ENCODE results near the gene STIP1. TPM values are rescaled to one million over a fixed set of nuclear protein-coding genes. Genes with fewer than 3 reads are reported as not detected.

Gene STIP1
- total RNA-seq, 1 experiment from 2014 or later, result 299 TPM

- Histone ChIP-seq H3K36me3 (ENCODE audit: low read depth) (peaks cover 67% of the 10 kb centered on the region), H3K27ac (no peak overlapping the region), H3K27me3 (ENCODE audit: insufficient read depth, low read depth) (no peaks in the 10 kb centered on the region), H4K20me1 (ENCODE audit: insufficient read depth) (peaks cover 25% of the 10 kb centered on the region), H3K79me2 (ENCODE audit: low read depth) (peaks cover 24% of the 10 kb centered on the region), H3K9me3 (ENCODE audit: insufficient read depth, low read depth) (no peaks in the 10 kb centered on the region), H3K9me2 (ENCODE audit: insufficient read depth) (no peaks in the 10 kb centered on the region), H2AFZ (no peak overlapping the region), H3K4me3 (no peak overlapping the region), H3K4me2 (no peak overlapping the region), H3K4me1 (replicated peaks; ENCODE audit: insufficient read depth) (no peaks in the 10 kb centered on the region), H3F3A (ENCODE audit: insufficient read depth, low read depth) (peaks cover 84% of the 10 kb centered on the region)
- intact Hi-C loops (cut with micrococcal nuclease; ENCODE audit: unreplicated experiment), result no loop called here
- TF ChIP-seq EZH2 (IDR thresholded peaks at IDR 0.05; ENCODE audit: low read depth) (no peak), CTCF (conservative IDR thresholded peaks at IDR 0.05) (no peak)
- CTCF ChIA-PET, result no interaction called here
- POLR2A ChIA-PET (ENCODE audit: unreplicated experiment), result no interaction called here
- no TSS peak for BruUV-seq (replicated peaks)
- DNase-seq, result no peak
Observed at GRCh38 chr11:64196626-64197025, 10.7 kb downstream of the STIP1 start.

- H3K79me2 ChIP-seq (ENCODE audit: low read depth), result peaks cover 24% of the 10 kb centered on the region
- peaks cover 61% of the 10 kb centered on the region for H3K36me3 ChIP-seq (ENCODE audit: low read depth)
- POLR2A ChIA-PET (ENCODE audit: unreplicated experiment), result no interaction called here
- intact Hi-C loops (cut with micrococcal nuclease; ENCODE audit: unreplicated experiment), result no loop called here
- H3K27ac ChIP-seq, result no peak overlapping the region
- no peak overlapping the region for H3K4me3 ChIP-seq
- H3K9me3 ChIP-seq (ENCODE audit: insufficient read depth, low read depth), result no peaks in the 10 kb centered on the region
- CTCF ChIA-PET, result no interaction called here
- peaks cover 88% of the 10 kb centered on the region for H3F3A ChIP-seq (ENCODE audit: insufficient read depth, low read depth)
- BruUV-seq (replicated peaks), result no TSS peak
- H3K9me2 ChIP-seq (ENCODE audit: insufficient read depth), result no peaks in the 10 kb centered on the region
- H3K27me3 ChIP-seq (ENCODE audit: insufficient read depth, low read depth), result no peaks in the 10 kb centered on the region
- peaks cover 34% of the 10 kb centered on the region for H4K20me1 ChIP-seq (ENCODE audit: insufficient read depth)
- DNase-seq, result no peak
- TF ChIP-seq EZH2 (IDR thresholded peaks at IDR 0.05; ENCODE audit: low read depth), result no peak
- TF ChIP-seq CTCF (conservative IDR thresholded peaks at IDR 0.05), result no peak
- H3K4me1 ChIP-seq (replicated peaks; ENCODE audit: insufficient read depth), result no peaks in the 10 kb centered on the region
- H2AFZ ChIP-seq, result no peak overlapping the region
- no peak overlapping the region for H3K4me2 ChIP-seq
Observed at GRCh38 chr11:64198511-64198910, 12.5 kb downstream of the STIP1 start.

GRCh38 chr11:64201543-64201942, 15.6 kb downstream of the STIP1 start:
- Histone ChIP-seq H3K9me2 (ENCODE audit: insufficient read depth) (no peaks in the 10 kb centered on the region), H3K4me2 (no peak overlapping the region), H3K79me2 (ENCODE audit: low read depth) (peaks cover 11% of the 10 kb centered on the region; the same call in 1 of the 2 replicates), H3K4me1 (replicated peaks; ENCODE audit: insufficient read depth) (0 out of 2 replicates have a peak, but pooled peaks cover 4% of the 10 kb centered on the region), H3K27ac (no peak overlapping the region), H3F3A (ENCODE audit: insufficient read depth, low read depth) (peaks cover 94% of the 10 kb centered on the region), H4K20me1 (ENCODE audit: insufficient read depth) (peaks cover 41% of the 10 kb centered on the region), H3K9me3 (ENCODE audit: insufficient read depth, low read depth) (no peaks in the 10 kb centered on the region), H3K27me3 (ENCODE audit: insufficient read depth, low read depth) (no peaks in the 10 kb centered on the region), H2AFZ (no peak overlapping the region), H3K36me3 (ENCODE audit: low read depth) (peaks cover 38% of the 10 kb centered on the region), H3K4me3 (no peak overlapping the region)
- DNase-seq, result no peak
- CTCF ChIA-PET, result no interaction called here
- TF ChIP-seq CTCF (conservative IDR thresholded peaks at IDR 0.05) (no peak), EZH2 (IDR thresholded peaks at IDR 0.05; ENCODE audit: low read depth) (no peak)
- POLR2A ChIA-PET (ENCODE audit: unreplicated experiment), result interaction anchor here (0.6 kb wide), 1 partner anchor 16 kb away, joined by 16 read pairs; the partner anchor contains the start of gene STIP1
- intact Hi-C loops (cut with micrococcal nuclease; ENCODE audit: unreplicated experiment), result no loop called here
- BruUV-seq (replicated peaks), result no TSS peak
